NCI-H2107 treated with DMSO at 0.1 percent for 48 hours (cell line): ENCODE results near the gene PAK4.
"Not testable (repeated sequence)": the region's sequence is repeated elsewhere in the genome, so short reads cannot be mapped to it uniquely, and the experiment has no call there.

Source experiments
- DNase-seq: peaks from one replicate; lab custom pipeline; 2025; ENCODE audit not compliant: unreplicated experiment; lab: John Stamatoyannopoulos, UW

PAK4 gene

GRCh38 chr19:39129116-39129515 lies 3.5 kb downstream of the PAK4 start:
- no peak for DNase-seq

DNA sequence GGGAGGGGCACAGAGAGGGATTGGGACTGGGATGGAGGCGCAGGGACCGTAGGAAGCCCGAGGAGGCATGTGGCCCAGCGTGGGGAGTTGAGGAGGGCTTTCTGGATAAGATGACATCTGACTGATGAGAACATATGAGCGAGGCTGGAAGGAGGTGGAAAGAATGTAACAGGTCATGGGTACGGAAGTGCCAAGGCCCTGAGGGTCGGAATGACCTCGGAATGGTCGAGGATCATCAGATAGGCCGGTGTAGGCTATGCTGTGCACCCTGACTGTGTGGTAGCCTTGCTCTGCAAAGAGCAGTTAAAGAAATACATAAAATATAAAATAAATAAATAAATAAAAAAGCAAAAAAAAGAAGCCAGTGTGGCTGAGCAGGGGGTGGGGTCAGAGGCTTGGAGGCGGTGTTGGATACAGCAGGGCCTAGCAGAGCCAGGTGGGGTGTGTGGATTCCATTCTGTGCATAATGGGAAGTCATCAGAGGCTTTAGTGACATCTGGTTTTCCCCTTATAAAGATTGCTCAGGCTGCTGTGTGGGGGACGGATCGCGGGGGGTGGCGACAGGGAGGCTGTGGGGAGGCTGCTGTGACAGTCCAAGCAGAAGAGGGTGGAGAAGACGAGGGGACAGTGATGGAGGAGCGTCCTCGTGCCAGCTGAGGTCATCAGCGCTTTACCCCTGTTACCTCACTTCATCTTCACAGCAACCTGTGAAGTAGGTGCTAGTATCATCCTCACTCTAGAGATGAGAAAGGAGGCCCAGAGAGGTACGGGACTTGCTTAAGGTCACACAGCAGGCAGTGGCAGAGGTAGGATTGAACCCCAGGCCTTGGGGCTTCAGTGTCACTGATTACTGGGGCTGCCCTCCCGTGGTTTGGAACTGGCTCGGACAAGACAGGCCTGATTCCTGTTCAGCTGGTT lies 5.0 kb downstream of the PAK4 start:
- DNase-seq, result no peak

DNA sequence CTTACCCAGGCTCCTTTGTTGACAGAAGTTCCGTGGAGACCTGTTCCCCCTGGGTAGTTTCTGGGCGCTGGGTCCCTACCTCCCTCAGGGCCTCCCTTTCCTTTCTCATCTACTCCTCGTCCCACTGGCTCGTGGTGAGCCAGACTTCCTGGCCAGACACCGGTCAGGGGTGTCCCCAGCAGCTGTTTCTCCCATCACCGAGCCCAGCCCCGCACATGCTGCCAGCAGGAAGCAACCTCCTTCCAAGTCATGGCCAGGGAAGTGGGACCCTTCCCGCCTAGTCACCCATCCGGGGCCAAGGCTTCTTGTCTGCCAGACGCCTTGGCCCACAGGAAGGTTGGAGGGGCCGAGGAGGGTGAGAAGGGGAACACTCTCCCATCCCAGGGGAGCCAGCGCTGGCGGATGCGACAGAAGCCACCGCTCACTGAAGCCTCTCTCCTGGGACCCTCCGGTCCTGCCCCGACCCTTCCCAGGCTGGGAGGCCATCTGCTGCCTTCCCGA lies 5.7 kb downstream of the PAK4 start:
- DNase-seq, result no peak

GRCh38 chr19:39132344-39132969 lies 6.9 kb downstream of the PAK4 start:
- DNase-seq, result no peak

- no peak for DNase-seq
Measured at GRCh38 chr19:39133431-39134270, 8.1 kb downstream of the PAK4 start.

DNA sequence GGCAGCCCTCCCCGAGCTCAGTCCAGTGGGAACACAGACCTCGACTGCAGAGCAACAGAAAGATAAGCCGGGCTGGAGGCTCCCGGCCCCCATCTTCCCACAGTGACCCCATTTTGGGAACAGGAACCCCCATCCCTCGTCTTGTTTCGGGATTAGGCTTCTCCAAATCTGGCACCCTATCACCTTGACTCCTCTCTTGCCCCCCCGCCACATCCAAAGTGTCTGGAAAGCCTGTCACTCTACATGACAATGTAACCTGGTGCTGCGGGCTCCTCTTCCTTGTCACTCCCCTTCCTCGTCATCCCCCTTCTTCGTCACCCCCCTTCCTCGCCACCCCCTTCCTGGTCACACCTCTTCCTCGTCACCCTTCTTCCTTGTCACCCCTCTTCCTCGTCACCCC lies 10.1 kb downstream of the PAK4 start:
- no peak for DNase-seq

DNA sequence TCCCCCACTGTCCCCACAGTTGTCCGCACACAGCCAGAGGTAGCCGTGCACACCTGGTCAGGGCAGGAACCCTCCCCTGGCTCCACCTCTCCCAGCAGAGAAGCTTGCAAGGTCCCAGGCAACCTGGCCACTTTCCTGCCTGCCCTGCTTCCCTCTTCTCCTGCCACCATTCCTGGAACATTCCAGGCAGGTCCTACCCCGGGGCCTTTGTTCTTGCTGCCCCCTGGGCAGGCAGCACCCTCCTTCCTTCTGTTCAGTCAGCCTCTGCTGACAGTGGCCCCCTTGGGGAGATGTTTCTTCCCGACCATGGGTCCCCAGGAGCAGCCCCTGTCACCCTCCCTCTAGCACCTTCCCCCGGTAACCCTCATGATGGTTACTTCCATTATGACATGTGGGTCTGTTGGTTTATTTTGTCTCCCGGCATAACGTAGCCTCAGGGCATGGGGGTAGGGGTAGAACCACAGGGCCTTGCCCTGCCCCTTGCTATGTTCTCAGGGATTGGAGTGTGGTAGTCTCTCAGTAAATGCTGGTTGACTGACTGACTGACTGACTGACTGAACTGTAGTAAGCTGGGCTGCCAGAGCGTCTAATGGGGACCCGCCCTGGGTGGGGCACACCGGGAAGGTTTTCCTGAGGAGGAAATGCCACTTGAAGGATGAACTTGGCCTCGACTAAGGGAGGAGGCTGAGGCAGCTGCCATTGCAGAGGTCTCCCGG lies 10.8 kb downstream of the PAK4 start:
- DNase-seq, result no peak

DNA sequence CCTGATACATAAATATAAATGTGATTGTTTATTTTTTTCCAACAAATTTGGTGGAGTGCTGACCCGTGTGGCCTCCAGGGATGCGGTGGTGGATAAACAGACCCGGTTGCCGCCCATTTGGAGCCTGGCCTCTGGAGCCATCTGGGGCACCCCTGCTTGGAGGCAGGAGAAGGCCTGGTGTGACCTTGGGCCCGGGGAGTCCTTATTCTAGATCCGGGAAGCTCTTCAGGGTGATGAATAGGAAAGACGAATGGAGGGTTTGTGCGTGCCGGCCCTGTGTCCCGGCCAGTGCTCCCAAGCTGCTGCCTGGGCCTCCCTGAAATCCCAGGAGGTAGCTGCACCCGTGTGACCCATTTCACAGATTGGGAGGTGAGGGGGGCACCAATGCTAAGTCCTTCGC lies 11.5 kb downstream of the PAK4 start:
- DNase-seq, result no peak

DNA sequence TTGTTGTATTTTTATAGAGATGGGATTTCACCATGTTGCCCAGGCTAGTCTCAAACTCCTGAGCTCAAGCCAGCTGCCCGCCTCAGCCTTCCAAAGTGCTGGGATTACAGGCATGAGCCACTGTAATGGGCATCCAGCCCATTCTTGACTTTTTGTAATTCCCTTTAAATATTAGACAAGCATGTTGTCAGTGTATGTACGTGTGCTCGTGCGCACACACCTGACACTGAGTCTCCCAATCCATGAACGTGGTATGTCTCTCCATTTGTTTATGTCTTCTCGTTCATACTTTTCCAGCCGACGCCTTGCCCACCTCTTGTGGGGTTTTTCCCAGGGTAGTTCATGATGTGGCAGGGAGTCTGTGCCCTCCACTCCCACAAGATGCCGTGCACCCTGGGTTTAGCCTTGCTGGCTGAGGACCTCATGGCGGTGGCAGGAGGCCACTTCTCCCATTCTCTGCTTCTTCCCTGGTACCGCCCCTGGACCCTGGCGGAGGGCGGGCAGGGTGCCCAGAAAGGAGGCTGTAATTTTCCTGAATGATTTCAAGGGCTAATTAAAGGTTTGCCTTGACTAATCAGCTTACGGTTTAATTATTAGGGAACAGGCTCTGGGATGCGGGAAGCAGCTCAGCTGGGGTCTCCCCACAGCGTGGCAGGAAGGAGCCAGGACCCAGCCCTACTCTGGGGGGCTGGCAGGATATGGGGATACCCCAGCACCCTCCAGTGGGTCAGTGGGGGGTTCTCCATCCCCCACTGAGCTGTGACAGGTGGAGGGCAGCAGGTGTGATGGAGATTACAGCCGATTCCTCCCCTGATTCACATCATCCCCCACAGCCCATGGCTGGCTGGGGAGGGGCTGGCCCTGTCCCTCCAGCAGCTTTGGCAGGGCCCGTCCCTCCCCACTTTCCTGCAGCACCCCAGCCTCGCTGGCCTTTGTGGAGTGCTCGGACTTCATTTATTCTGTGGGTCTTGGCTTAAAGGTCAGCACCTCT lies 12.9 kb downstream of the PAK4 start:
- no peak for DNase-seq

GRCh38 chr19:39139305-39139874 lies 13.8 kb downstream of the PAK4 start:
- no peak for DNase-seq

DNA sequence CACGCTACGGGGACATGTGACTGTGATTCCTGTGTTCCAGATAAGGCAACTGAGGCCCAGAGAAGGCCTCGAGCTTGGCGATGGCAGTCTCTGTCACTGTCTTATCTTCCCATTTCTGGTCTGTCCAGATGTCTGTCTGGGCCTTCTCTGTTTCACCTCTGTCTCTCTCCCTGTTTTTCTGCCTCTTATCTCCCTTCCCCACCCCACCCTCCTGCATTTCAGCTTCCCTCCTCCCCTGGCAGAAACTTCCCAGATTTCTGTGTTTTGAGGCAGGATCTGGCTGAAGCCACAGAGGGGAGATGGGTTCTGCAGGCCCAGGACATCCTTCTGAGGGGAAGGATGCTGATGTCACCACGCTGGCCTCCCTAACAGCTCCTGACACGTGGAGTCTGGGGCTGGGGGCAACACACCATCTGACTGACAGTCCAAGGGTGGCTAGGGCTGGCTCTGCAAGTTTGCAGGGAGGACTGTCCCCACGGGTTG lies 14.4 kb downstream of the PAK4 start:
- DNase-seq, result no peak

DNA sequence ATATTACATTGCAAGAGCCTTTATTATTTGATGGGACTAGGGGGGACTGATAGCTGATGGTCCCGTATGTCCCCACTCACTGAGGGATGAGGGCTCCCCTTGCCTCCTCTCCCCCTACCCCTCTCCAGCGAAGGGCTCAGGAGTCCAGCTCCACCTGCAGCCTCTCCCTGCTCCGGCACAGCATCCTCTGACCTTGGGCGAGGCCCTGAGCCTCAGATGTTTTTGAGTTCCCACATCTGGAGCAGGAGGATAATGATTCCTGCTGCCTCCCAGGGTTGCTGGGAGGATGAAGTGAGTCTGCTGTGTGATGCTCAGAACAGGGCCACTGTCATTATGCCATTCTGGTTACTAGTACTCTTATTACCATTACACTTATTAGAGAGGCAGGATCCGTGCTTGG lies 15.0 kb downstream of the PAK4 start:
- no peak for DNase-seq

DNA sequence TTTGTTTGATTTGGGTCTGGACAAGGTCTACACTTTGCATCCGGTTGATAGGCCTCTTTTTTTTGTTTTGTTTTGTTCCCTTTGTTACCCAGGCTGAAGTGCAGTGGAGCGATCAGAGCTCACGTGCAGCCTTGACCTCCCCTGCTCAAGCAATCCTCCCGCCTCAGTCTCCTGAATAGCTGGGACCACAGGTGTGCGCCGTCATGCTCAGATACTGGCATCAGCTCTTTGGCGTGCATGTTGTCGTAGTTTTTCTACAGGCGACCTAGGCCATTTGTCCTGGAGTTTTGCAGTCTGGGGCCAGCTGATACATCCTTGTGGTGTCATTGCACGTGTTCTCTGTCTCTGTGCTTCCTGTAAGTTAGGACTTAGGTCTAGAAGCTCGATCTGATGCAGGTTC lies 16.3 kb downstream of the PAK4 start:
- no peak for DNase-seq

DNA sequence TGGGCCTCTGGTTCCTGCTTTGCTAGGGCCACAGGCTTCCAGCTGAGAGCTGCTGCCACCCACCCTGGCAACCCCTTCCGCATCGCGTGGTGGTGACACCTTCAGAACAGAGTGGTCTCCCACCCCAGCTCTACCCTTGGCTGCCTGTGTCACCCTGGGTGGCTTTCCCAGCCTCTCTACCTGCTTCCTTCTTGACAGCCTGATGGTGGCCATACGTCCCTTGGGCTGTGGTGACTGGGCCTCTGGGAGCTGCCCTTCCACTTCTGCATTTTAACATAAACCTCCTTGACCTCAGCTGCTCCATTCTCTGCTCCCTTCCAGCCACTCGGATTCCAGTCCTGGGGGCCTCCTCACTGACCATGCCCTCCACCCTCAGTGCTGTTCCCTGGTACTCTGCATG lies 17.0 kb downstream of the PAK4 start:
- DNase-seq, result no peak

DNA sequence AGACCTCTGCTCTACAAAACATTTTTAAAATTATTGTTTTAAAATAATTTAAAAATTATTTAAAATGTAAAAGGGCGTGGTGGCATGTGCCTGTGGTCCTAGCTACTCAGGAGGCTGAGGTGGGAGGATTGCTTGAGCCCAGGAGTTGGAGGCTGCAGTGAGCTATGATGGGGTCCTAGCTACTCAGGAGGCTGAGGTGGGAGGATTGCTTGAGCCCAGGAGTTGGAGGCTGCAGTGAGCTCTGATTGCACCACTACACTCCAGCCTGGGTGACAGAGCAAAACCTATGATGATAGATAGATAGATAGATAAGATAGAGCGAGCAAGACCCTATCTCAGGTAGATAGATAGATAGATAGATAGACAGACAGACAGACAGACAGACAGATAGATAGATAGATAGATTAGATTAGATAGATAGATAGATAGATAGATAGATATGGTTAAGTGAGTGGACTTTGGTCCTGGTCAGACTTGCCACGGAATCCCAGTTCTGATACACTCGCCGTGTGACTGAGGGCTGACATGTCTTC lies 18.2 kb downstream of the PAK4 start:
- not testable (repeated sequence) for DNase-seq

GRCh38 chr19:39144290-39145071 lies 18.9 kb downstream of the PAK4 start:
- no peak for DNase-seq

GRCh38 chr19:39145180-39145953 lies 19.8 kb downstream of the PAK4 start:
- DNase-seq, result no peak
